ENCODE data around the gene MRPS18C. TPM values are rescaled to one million over a fixed set of nuclear protein-coding genes. Genes with fewer than 3 reads are reported as not detected.
A peak's percentile ranks its signal among the peaks of the same experiment; 100 is the strongest.

Gene MRPS18C
- total and polyA plus RNA-seq, 2 experiments from 2014 or later: 14.6 to 116 TPM

- no peak for DNase-seq (ENCODE audit: low read depth in 1 of 2, low spot score in 1 of 2)
- Histone ChIP-seq H3K36me3 (peaks cover 21% of the 10 kb centered on the region), H3K27me3 (no peaks in the 10 kb centered on the region), H3K4me1 (ENCODE audit: low read depth) (peaks cover under 1% of the 10 kb centered on the region), H3K27ac (no peak overlapping the region), H3K4me3 (no peak overlapping the region), H3K9me3 (ENCODE audit: low read depth) (no peaks in the 10 kb centered on the region)
- no peak for TF ChIP-seq CTCF (IDR thresholded peaks at IDR 0.05; ENCODE audit: low read depth, low read length)
These were observed 6.8 kb upstream of the MRPS18C start for GRCh38 chr4:83449009-83449408.

- peaks cover 28% of the 10 kb centered on the region for H3K36me3 ChIP-seq
- no peak for TF ChIP-seq CTCF (IDR thresholded peaks at IDR 0.05; ENCODE audit: low read depth, low read length)
- no peaks in the 10 kb centered on the region for H3K27me3 ChIP-seq
- H3K4me3 ChIP-seq: peak overlapping the region; percentile 88
- peaks cover 14% of the 10 kb centered on the region for H3K4me1 ChIP-seq (ENCODE audit: low read depth)
- H3K27ac ChIP-seq: peak overlapping the region; percentile 98
- DNase-seq (ENCODE audit: low read depth in 1 of 2, low spot score in 1 of 2): peak; percentile 13 to 30
- H3K9me3 ChIP-seq (ENCODE audit: low read depth): no peaks in the 10 kb centered on the region
These were observed 1.2 kb upstream of the MRPS18C start for GRCh38 chr4:83454686-83455085.

- no peak for DNase-seq (ENCODE audit: low read depth in 1 of 2, low spot score in 1 of 2)
- peaks cover 14% of the 10 kb centered on the region for H3K4me1 ChIP-seq (ENCODE audit: low read depth)
- peak overlapping the region; percentile 88 for H3K4me3 ChIP-seq
- H3K36me3 ChIP-seq: peaks cover 34% of the 10 kb centered on the region
- TF ChIP-seq CTCF (IDR thresholded peaks at IDR 0.05; ENCODE audit: low read depth, low read length): no peak
- H3K27ac ChIP-seq: peak overlapping the region; percentile 98
- H3K9me3 ChIP-seq (ENCODE audit: low read depth): no peaks in the 10 kb centered on the region
- H3K27me3 ChIP-seq: no peaks in the 10 kb centered on the region
These were observed 285 bp downstream of the MRPS18C start for GRCh38 chr4:83456184-83456501.

- no peak for TF ChIP-seq CTCF (IDR thresholded peaks at IDR 0.05; ENCODE audit: low read depth, low read length)
- DNase-seq (ENCODE audit: low read depth in 1 of 2, low spot score in 1 of 2): no peak
- Histone ChIP-seq H3K9me3 (ENCODE audit: low read depth) (no peaks in the 10 kb centered on the region), H3K27ac (no peak overlapping the region), H3K27me3 (no peaks in the 10 kb centered on the region), H3K4me3 (no peak overlapping the region), H3K4me1 (ENCODE audit: low read depth) (no peaks in the 10 kb centered on the region), H3K36me3 (peaks cover 15% of the 10 kb centered on the region)
These were observed 17.6 kb downstream of the MRPS18C start for GRCh38 chr4:83473423-83473822.

- TF ChIP-seq CTCF (IDR thresholded peaks at IDR 0.05; ENCODE audit: low read depth, low read length): no peak
- Histone ChIP-seq H3K36me3 (peaks cover 9% of the 10 kb centered on the region), H3K4me1 (ENCODE audit: low read depth) (no peaks in the 10 kb centered on the region), H3K27ac (no peak overlapping the region), H3K4me3 (no peak overlapping the region), H3K9me3 (ENCODE audit: low read depth) (no peaks in the 10 kb centered on the region), H3K27me3 (no peaks in the 10 kb centered on the region)
- DNase-seq (ENCODE audit: low read depth in 1 of 2, low spot score in 1 of 2): no peak
These were observed 18.1 kb downstream of the MRPS18C start for GRCh38 chr4:83473966-83474365.
